K562 (cell line): Measurements from ENCODE around the gene OR11G2. TPM values are rescaled to one million over a fixed set of nuclear protein-coding genes. Genes with fewer than 3 reads are reported as not detected.

ENCODE experiments used
- ATAC-seq: fragments of 200-7000 bp; cut with Tn5 transposase; 3 replicates; pipeline ENCODE4 v1.9.1; 2020; ENCODE audit warnings: moderate library complexity
- BruUV-seq: library from RNA; stranded (reverse); fragments of 400-500 nt; replicated peaks from 2 replicates; lab custom pipeline; 2021; lab: Mats Ljungman, UMichigan
- CTCF ChIA-PET: fragments of 300-600 bp; formaldehyde crosslinking; extraction: SDS; loops from one replicate; lab custom pipeline; 2021; ENCODE audit warnings: low intra/inter-chr PET ratio; lab: Yijun Ruan, JAX
- POLR2A ChIA-PET: fragments of 300-600, 350-650 bp; sonication (Branson Sonifier 250); formaldehyde crosslinking; extraction: SDS; loops from one replicate; lab custom pipeline; 2021; ENCODE audit warnings: antibody characterized with exemption, inconsistent platforms; lab: Yijun Ruan, JAX
- DNase-seq, 4 experiments: peaks; one replicate each; pipeline versions ENCODE4 v3.0.0 to v3.0.0-alpha.2; 2011 to 2018; ENCODE audit warnings: low spot score in 3 of 4, mixed read lengths in 3 of 4; ENCODE audit errors: extremely low read depth in 1 of 4
- FAIRE-seq: peaks from 2 replicates; lab custom pipeline; 2011; peaks lifted over from hg19 to GRCh38; lab: Jason Lieb, UNC
- H2AFZ ChIP-seq: 2 replicates; pipeline ENCODE4 v1.6.0; 2011; ENCODE audit warnings: low read depth, low read length, control low read depth, inconsistent platforms
- H3K27ac ChIP-seq: fragments of 200-600 bp; 3 replicates; pipeline ENCODE4 v1.8.0; 2011; ENCODE audit warnings: low read depth, mild to moderate bottlenecking, control low read depth, inconsistent platforms, low read length, moderate library complexity, mixed read lengths; ENCODE audit errors: extremely low read depth
- H3K27me3 ChIP-seq, 2 experiments: fragments of 300-600 bp in 1 of 2; 2 replicates in 1 of 2; 3 replicates in 1 of 2; pipeline versions ENCODE4 v1.6.0 to v1.8.0; 2011; ENCODE audit warnings: inconsistent platforms in 2 of 2, low read length in 2 of 2, mild to moderate bottlenecking in 1 of 2, mixed read lengths in 1 of 2, moderate library complexity in 1 of 2; ENCODE audit not compliant: control insufficient read depth in 2 of 2, insufficient read depth in 2 of 2
- H3K36me3 ChIP-seq: fragments of 300-600 bp; 3 replicates; pipeline ENCODE4 v1.8.0; 2011; ENCODE audit warnings: mild to moderate bottlenecking, low read length, inconsistent platforms; ENCODE audit not compliant: control insufficient read depth, insufficient read depth
- H3K4me1 ChIP-seq, 2 experiments: fragments of 200-600 bp in 1 of 2; replicated peaks in 1 of 2; 2 replicates in 1 of 2; 3 replicates in 1 of 2; pipeline versions ENCODE4 v1.5.1 to v1.8.0; 2011; ENCODE audit warnings: inconsistent platforms in 2 of 2, low read length in 2 of 2, mild to moderate bottlenecking in 1 of 2, mixed read lengths in 1 of 2, moderate library complexity in 1 of 2; ENCODE audit not compliant: control insufficient read depth in 2 of 2, insufficient read depth in 2 of 2
- H3K4me2 ChIP-seq: 2 replicates; pipeline ENCODE4 v1.6.1; 2011; ENCODE audit warnings: low read length, control low read depth, inconsistent platforms, mixed read lengths; ENCODE audit not compliant: insufficient read depth
- H3K4me3 ChIP-seq: fragments of 200-600 bp; sonication (generic), shearing (Covaris generic); 2 replicates; pipeline ENCODE4 v1.5.1; 2016; ENCODE audit warnings: control low read depth, inconsistent platforms
- H3K79me2 ChIP-seq: fragments of 200-600 bp; 3 replicates; pipeline ENCODE4 v1.8.0; 2011; ENCODE audit warnings: low read length, inconsistent platforms; ENCODE audit not compliant: control insufficient read depth, insufficient read depth
- H3K9ac ChIP-seq, 2 experiments: 2 replicates each; pipeline versions ENCODE4 v1.6.0 to v1.6.1; 2011; ENCODE audit warnings: low read depth in 2 of 2, low read length in 2 of 2, control low read depth in 1 of 2, inconsistent platforms in 1 of 2, mild to moderate bottlenecking in 1 of 2, mixed read lengths in 1 of 2; ENCODE audit not compliant: insufficient read depth in 1 of 2
- H3K9me1 ChIP-seq: one replicate; pipeline ENCODE4 v1.6.0; 2011; ENCODE audit warnings: inconsistent platforms, mild to moderate bottlenecking, low read length, moderate library complexity; ENCODE audit not compliant: control insufficient read depth, insufficient read depth
- H3K9me3 ChIP-seq: replicated peaks from 2 replicates; pipeline ENCODE4 v1.5.1; 2011; ENCODE audit warnings: low read depth, low read length, inconsistent platforms; ENCODE audit not compliant: control insufficient read depth, insufficient read depth
- H4K20me1 ChIP-seq: replicated peaks from 2 replicates; pipeline ENCODE4 v1.6.1; 2011; ENCODE audit warnings: low read length, inconsistent platforms, mixed read lengths; ENCODE audit not compliant: control insufficient read depth, insufficient read depth
- BACH1 ChIP-seq: fragments of 200-800 bp; sonication (Bioruptor generic); IDR thresholded peaks from 2 replicates; pipeline ENCODE4 v1.6.1; 2016; ENCODE audit warnings: missing genetic modification characterization, missing compliant biosample characterization
- CBX1 ChIP-seq: sonication (generic); IDR thresholded peaks from 2 replicates; pipeline ENCODE4 v1.6.1; 2016; ENCODE audit warnings: antibody characterized with exemption, low read depth, mild to moderate bottlenecking
- FOXP1 ChIP-seq: sonication (generic); formaldehyde crosslinking; IDR thresholded peaks from 2 replicates; pipeline ENCODE4 v1.8.0; 2022; ENCODE audit warnings: mild to moderate bottlenecking, missing genetic modification reagents
- ILF3 ChIP-seq: fragments of 450-650 bp; IDR thresholded peaks from 2 replicates; pipeline ENCODE4 v1.6.1; 2018; ENCODE audit warnings: antibody characterized with exemption, mild to moderate bottlenecking, moderate library complexity, borderline replicate concordance
- KLF16 ChIP-seq: IDR thresholded peaks from 2 replicates; pipeline ENCODE4 v1.6.1; 2016; ENCODE audit warnings: antibody characterized with exemption
- MECOM ChIP-seq: fragments of 250-450 bp; sonication (Bioruptor Pico); IDR thresholded peaks from 2 replicates; pipeline ENCODE4 v1.8.0; 2022; ENCODE audit warnings: inconsistent platforms
- SMARCB1 ChIP-seq: IDR thresholded peaks from 2 replicates; pipeline ENCODE4 v1.6.1; 2011; ENCODE audit warnings: improper control_type of control experiment, low read depth; ENCODE audit not compliant: insufficient read length
- TARDBP ChIP-seq: fragments of 450-650 bp; IDR thresholded peaks from 2 replicates; pipeline ENCODE4 v1.6.1; 2016
- WGBS: fragments of 100-300 bp; shearing (Covaris generic); methylation state at CpG from one replicate; pipeline ENCODE4 v1.1.6; 2016; ENCODE audit warnings: low coverage, mixed read lengths; ENCODE audit not compliant: insufficient coverage; ENCODE audit errors: missing lambda C conversion rate; 5-methylcytosine and 5-hydroxymethylcytosine counted together
- in situ Hi-C: fragments of 300-500 bp; cut with MboI; formaldehyde crosslinking; loops from 4 replicates; pipeline ENCODE4 v1.15.0; 2018; ENCODE audit warnings: inconsistent platforms, mixed read lengths
- intact Hi-C: fragments of 100-400 bp; cut with micrococcal nuclease; formaldehyde crosslinking; loops from 2 replicates; pipeline ENCODE4 v1.14.2; 2022
- polyA plus RNA-seq, 8 experiments: library from polyadenylated mRNA; depleted of rRNA in 4 of 8; stranded (reverse) in 5 of 8; unstranded in 3 of 8; fragments of >200 nt; fragmentation: Nextera tagmentation in 2 of 8; fragmentation: Illumina TruSeq in 1 of 8; extraction: Ambion mirVana in 2 of 8; extraction: Trizol in 1 of 8; gene quantifications; 2 replicates each; pipeline versions ENCODE4 v1.2.1 to v1.2.3, GENCODE V29; 2011 to 2014; ENCODE audit warnings: inconsistent platforms in 1 of 8, missing spikeins in 1 of 8
- total RNA-seq, 7 experiments: library from RNA; depleted of rRNA in 6 of 7; stranded (reverse); fragments of >200 nt in 6 of 7; fragmentation: Illumina TruSeq in 2 of 7; extraction: Trizol in 2 of 7; gene quantifications; 2 replicates each; pipeline versions ENCODE4 v1.2.1 to v1.2.3, GENCODE V29; 2011 to 2021; ENCODE audit warnings: low replicate concordance in 1 of 7
- TF ChIP-seq, protein P1 (sequence below): IDR thresholded peaks from 2 replicates; pipeline ENCODE4 v1.6.1; 2011; ENCODE audit warnings: borderline replicate concordance, low read depth, mild to moderate bottlenecking, moderate library complexity, low read length; ENCODE audit not compliant: insufficient read depth, poor library complexity, severe bottlenecking
- TF ChIP-seq, protein P2 (sequence below): fragments of 250-450 bp; sonication (Bioruptor Pico); IDR thresholded peaks from 2 replicates; pipeline ENCODE4 v1.8.0; 2021; ENCODE audit warnings: borderline replicate concordance, mild to moderate bottlenecking, moderate library complexity; ENCODE audit not compliant: poor library complexity, severe bottlenecking
- TF ChIP-seq, protein P3 (sequence below): fragments of 450-650 bp; IDR thresholded peaks from 2 replicates; pipeline ENCODE4 v1.6.1; 2018; ENCODE audit warnings: mild to moderate bottlenecking, low read depth; ENCODE audit not compliant: partially characterized antibody
- TF ChIP-seq, protein P4 (sequence below), 2 experiments: IDR thresholded peaks; 2 replicates each; pipeline ENCODE4 v1.6.1; 2012; ENCODE audit warnings: improper control_type of control experiment in 2 of 2, low read depth in 2 of 2, low read length in 2 of 2, borderline replicate concordance in 1 of 2
- TF ChIP-seq, protein P5 (sequence below): fragments of 250-450 bp; sonication (Bioruptor Pico); IDR thresholded peaks from 2 replicates; pipeline ENCODE4 v1.8.0; 2021; ENCODE audit warnings: moderate library complexity, mild to moderate bottlenecking, inconsistent platforms

OR11G2 gene
- total and polyA plus RNA-seq, 9 of the 15 experiments (the other 6 are each of a cell fraction or from before 2014, with no cell fraction given): not detected

DNA sequence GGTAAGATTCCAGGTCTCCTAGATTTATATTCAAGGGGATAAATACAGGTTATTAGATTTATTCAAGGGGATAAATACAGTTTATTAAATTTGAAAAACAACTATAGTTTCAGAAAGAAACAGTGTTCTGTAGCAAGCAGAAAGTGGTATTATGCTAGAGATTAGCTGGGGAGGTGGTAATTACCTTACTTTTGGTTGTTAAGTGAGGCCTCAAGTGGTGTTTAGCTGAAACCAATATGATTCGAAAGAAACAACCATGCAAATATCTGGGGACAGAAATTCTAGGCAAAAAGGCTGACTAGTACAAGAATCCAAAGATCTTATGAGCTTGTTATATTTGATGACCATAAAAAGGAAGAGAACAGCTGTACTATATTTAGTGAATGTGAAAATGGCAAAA is 45.9 kb upstream of the OR11G2 start:
- Histone ChIP-seq H3K36me3 (no peaks in the 10 kb centered on the region), H3K4me2 (no peak overlapping the region)
- TF ChIP-seq, protein P1, sequence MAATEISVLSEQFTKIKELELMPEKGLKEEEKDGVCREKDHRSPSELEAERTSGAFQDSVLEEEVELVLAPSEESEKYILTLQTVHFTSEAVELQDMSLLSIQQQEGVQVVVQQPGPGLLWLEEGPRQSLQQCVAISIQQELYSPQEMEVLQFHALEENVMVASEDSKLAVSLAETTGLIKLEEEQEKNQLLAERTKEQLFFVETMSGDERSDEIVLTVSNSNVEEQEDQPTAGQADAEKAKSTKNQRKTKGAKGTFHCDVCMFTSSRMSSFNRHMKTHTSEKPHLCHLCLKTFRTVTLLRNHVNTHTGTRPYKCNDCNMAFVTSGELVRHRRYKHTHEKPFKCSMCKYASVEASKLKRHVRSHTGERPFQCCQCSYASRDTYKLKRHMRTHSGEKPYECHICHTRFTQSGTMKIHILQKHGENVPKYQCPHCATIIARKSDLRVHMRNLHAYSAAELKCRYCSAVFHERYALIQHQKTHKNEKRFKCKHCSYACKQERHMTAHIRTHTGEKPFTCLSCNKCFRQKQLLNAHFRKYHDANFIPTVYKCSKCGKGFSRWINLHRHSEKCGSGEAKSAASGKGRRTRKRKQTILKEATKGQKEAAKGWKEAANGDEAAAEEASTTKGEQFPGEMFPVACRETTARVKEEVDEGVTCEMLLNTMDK: no peak
- TF ChIP-seq, protein P2, sequence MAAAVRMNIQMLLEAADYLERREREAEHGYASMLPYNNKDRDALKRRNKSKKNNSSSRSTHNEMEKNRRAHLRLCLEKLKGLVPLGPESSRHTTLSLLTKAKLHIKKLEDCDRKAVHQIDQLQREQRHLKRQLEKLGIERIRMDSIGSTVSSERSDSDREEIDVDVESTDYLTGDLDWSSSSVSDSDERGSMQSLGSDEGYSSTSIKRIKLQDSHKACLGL (CRISPR knock-in tag): no peak
- TF ChIP-seq, protein P3, sequence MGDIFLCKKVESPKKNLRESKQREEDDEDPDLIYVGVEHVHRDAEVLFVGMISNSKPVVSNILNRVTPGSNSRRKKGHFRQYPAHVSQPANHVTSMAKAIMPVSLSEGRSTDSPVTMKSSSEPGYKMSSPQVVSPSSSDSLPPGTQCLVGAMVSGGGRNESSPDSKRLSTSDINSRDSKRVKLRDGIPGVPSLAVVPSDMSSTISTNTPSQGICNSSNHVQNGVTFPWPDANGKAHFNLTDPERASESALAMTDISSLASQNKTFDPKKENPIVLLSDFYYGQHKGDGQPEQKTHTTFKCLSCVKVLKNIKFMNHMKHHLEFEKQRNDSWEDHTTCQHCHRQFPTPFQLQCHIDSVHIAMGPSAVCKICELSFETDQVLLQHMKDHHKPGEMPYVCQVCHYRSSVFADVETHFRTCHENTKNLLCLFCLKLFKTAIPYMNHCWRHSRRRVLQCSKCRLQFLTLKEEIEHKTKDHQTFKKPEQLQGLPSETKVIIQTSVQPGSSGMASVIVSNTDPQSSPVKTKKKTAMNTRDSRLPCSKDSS: no peak
- TF ChIP-seq CBX1 (no peak), ILF3 (no peak), MECOM (CRISPR knock-in tag) (no peak), FOXP1 (CRISPR knock-in tag) (no peak), TARDBP (no peak), BACH1 (tag) (no peak), KLF16 (no peak), SMARCB1 (no peak)
- TF ChIP-seq, protein P4, sequence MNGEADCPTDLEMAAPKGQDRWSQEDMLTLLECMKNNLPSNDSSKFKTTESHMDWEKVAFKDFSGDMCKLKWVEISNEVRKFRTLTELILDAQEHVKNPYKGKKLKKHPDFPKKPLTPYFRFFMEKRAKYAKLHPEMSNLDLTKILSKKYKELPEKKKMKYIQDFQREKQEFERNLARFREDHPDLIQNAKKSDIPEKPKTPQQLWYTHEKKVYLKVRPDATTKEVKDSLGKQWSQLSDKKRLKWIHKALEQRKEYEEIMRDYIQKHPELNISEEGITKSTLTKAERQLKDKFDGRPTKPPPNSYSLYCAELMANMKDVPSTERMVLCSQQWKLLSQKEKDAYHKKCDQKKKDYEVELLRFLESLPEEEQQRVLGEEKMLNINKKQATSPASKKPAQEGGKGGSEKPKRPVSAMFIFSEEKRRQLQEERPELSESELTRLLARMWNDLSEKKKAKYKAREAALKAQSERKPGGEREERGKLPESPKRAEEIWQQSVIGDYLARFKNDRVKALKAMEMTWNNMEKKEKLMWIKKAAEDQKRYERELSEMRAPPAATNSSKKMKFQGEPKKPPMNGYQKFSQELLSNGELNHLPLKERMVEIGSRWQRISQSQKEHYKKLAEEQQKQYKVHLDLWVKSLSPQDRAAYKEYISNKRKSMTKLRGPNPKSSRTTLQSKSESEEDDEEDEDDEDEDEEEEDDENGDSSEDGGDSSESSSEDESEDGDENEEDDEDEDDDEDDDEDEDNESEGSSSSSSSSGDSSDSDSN (IDR thresholded peaks at IDR 0.05; ENCODE audit: borderline replicate concordance in 1 of 2, low read depth in 2 of 2, low read length in 2 of 2): no peak
- TF ChIP-seq, protein P5, sequence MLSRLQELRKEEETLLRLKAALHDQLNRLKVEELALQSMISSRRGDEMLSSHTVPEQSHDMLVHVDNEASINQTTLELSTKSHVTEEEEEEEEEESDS (CRISPR knock-in tag): no peak
- TF ChIP-seq, all 486 proteins: peak for 0
- intact Hi-C loops (no loop called here), in situ Hi-C loops (no loop called here)
- H3K4me1 ChIP-seq: peaks cover 0 to 8% of the 10 kb centered on the region in 2 experiments; a peak in 3 of 5 replicates
- DNase-seq: no peak
- POLR2A ChIA-PET: no interaction called here
- 50% methylated on average over 1 of the region's 1 CpG for WGBS
- no peaks in the 10 kb centered on the region for H3K9me1 ChIP-seq
- no peak overlapping the region for H3K4me3 ChIP-seq
- CTCF ChIA-PET: no interaction called here
- 0 out of 2 replicates have a peak overlapping the region, but pooled peaks have one; percentile 71 for H2AFZ ChIP-seq
- no peak overlapping the region for H3K9ac ChIP-seq
- no peaks in the 10 kb centered on the region for H3K9me3 ChIP-seq
- no TSS peak for BruUV-seq
- no peaks in the 10 kb centered on the region for H3K79me2 ChIP-seq
- H3K27ac ChIP-seq: no peak overlapping the region
- ATAC-seq: no peak
- no peak for FAIRE-seq
- no peaks in the 10 kb centered on the region for H3K27me3 ChIP-seq
- H4K20me1 ChIP-seq: no peaks in the 10 kb centered on the region
